ENCODE data around the gene OR2B2.
A peak's percentile ranks its signal among the peaks of the same experiment; 100 is the strongest.
"Not testable (repeated sequence)": the region's sequence is repeated elsewhere in the genome, so short reads cannot be mapped to it uniquely, and the experiment has no call there.

The OR2B2 gene

GRCh38 chr6:27902335-27903314, 9.6 kb downstream of the OR2B2 start:
- peak; percentile 44 to 86 for DNase-seq (ENCODE audit: low read depth in 1 of 2, low spot score in 1 of 2)
- no peak for TF ChIP-seq JUND (IDR thresholded peaks at IDR 0.05; ENCODE audit: low read depth)
- in situ Hi-C loops (cut with HindIII; ENCODE audit: low pct_unique_long_range_greater_than_20kb, low sequenced_read_pairs) = no loop called here

GRCh38 chr6:27901801-27902200, 10.4 kb downstream of the OR2B2 start:
- DNase-seq (ENCODE audit: low read depth in 1 of 2, low spot score in 1 of 2) = no peak
- in situ Hi-C loops (cut with HindIII; ENCODE audit: low pct_unique_long_range_greater_than_20kb, low sequenced_read_pairs) = no loop called here
- no peak for TF ChIP-seq JUND (IDR thresholded peaks at IDR 0.05; ENCODE audit: low read depth)

- DNase-seq (ENCODE audit: low read depth in 1 of 2, low spot score in 1 of 2); in situ Hi-C loops (cut with HindIII; ENCODE audit: low pct_unique_long_range_greater_than_20kb, low sequenced_read_pairs): not testable (repeated sequence)
These were observed 12.0 kb downstream of the OR2B2 start for GRCh38 chr6:27900197-27900596.

DNA sequence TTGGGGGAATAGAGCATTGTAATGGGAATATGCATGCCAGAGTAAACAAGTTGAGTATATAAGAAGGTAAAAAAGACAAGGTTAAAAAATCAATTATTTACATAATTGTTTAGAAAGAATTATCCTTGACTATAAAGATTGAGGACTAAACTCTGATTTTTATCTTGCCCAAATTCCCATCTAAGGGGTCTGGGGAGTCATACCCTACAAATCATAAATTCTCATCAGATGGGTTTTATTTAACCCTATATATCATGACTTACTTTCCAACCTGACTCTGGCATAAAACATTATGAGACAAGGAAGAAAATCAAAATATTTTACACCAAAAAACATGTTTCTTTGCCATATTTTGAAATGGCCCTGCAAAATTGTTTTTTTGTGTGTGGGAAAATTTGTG, 12.7 kb downstream of the OR2B2 start:
- TF ChIP-seq JUND (IDR thresholded peaks at IDR 0.05; ENCODE audit: low read depth) = no peak
- in situ Hi-C loops (cut with HindIII; ENCODE audit: low pct_unique_long_range_greater_than_20kb, low sequenced_read_pairs) = no loop called here
- DNase-seq (ENCODE audit: low read depth in 1 of 2, low spot score in 1 of 2) = no peak

DNA sequence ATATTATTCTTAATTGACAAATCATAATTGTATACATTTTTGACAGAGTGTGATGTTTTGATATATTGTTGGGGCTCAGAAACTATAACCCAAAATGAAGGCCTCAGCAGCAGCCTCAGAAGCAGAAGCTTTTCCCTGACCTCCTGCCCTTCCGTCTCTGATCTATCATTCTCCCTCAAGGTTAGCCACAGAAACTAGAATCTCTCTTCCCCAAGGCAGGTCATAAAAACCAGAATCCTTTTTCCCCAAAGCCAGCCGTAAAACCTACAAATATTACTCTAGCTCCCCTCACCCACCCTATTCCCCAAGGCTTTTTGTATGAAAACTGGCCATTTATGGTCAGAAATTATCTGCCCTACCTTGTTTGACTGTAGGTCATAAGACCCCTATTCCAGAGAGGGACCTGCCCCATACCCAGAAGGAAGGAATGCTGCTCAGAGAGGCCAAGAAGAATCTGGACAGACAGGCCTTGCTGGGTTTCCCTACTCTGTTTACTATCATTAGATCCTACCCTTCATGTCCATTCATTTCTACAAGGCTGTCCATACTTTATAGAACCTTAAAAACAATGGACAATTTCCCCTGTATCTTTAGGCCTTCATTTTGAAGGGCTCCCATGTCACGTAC, 14.5 kb downstream of the OR2B2 start:
- in situ Hi-C loops (cut with HindIII; ENCODE audit: low pct_unique_long_range_greater_than_20kb, low sequenced_read_pairs) = no loop called here
- DNase-seq (ENCODE audit: low read depth in 1 of 2, low spot score in 1 of 2) = peak in 1 of 2 experiments; percentile 66
- TF ChIP-seq JUND (IDR thresholded peaks at IDR 0.05; ENCODE audit: low read depth) = no peak

GRCh38 chr6:27896398-27896796, 15.8 kb downstream of the OR2B2 start:
- no peak for TF ChIP-seq JUND (IDR thresholded peaks at IDR 0.05; ENCODE audit: low read depth)
- in situ Hi-C loops (cut with HindIII; ENCODE audit: low pct_unique_long_range_greater_than_20kb, low sequenced_read_pairs) = no loop called here
- DNase-seq (ENCODE audit: low read depth in 1 of 2, low spot score in 1 of 2) = no peak

GRCh38 chr6:27894839-27895762, 17.1 kb downstream of the OR2B2 start:
- in situ Hi-C loops (cut with HindIII; ENCODE audit: low pct_unique_long_range_greater_than_20kb, low sequenced_read_pairs) = no loop called here
- TF ChIP-seq JUND (IDR thresholded peaks at IDR 0.05; ENCODE audit: low read depth) = no peak
- DNase-seq (ENCODE audit: low read depth in 1 of 2, low spot score in 1 of 2) = peak; percentile 34 to 89

GRCh38 chr6:27893836-27894807, 18.1 kb downstream of the OR2B2 start:
- in situ Hi-C loops (cut with HindIII; ENCODE audit: low pct_unique_long_range_greater_than_20kb, low sequenced_read_pairs) = no loop called here
- TF ChIP-seq JUND (IDR thresholded peaks at IDR 0.05; ENCODE audit: low read depth) = no peak
- DNase-seq (ENCODE audit: low read depth in 1 of 2, low spot score in 1 of 2) = peak; percentile 54 to 97

- DNase-seq (ENCODE audit: low read depth in 1 of 2, low spot score in 1 of 2) = peak; percentile 86 to 99
- in situ Hi-C loops (cut with HindIII; ENCODE audit: low pct_unique_long_range_greater_than_20kb, low sequenced_read_pairs) = no loop called here
- no peak for TF ChIP-seq JUND (IDR thresholded peaks at IDR 0.05; ENCODE audit: low read depth)
These were observed 18.9 kb downstream of the OR2B2 start for GRCh38 chr6:27893059-27893835.

DNA sequence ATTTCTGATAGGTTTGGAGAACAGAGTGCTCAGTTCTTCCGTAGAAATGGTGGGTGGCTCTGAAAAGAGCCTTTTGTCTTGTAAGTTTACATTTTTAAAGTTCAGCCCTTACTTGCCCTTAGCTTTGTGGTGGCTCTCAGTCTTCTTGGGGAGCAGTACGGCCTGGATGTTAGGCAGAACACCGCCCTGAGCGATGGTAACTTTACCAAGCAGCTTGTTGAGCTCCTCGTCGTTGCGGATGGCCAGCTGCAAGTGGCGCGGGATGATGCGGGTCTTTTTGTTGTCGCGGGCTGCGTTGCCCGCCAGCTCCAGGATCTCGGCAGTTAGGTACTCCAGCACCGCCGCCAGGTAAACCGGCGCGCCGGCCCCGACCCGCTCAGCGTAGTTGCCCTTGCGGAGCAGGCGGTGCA, 19.5 kb downstream of the OR2B2 start:
- TF ChIP-seq JUND (IDR thresholded peaks at IDR 0.05; ENCODE audit: low read depth) = no peak
- in situ Hi-C loops (cut with HindIII; ENCODE audit: low pct_unique_long_range_greater_than_20kb, low sequenced_read_pairs) = no loop called here
- DNase-seq (ENCODE audit: low read depth in 1 of 2, low spot score in 1 of 2) = no peak

Data from T47D (cell line).